ENCODE results near the gene PLCB2.
A peak's percentile ranks its signal among the peaks of the same experiment; 100 is the strongest.

The PLCB2 gene

DNA sequence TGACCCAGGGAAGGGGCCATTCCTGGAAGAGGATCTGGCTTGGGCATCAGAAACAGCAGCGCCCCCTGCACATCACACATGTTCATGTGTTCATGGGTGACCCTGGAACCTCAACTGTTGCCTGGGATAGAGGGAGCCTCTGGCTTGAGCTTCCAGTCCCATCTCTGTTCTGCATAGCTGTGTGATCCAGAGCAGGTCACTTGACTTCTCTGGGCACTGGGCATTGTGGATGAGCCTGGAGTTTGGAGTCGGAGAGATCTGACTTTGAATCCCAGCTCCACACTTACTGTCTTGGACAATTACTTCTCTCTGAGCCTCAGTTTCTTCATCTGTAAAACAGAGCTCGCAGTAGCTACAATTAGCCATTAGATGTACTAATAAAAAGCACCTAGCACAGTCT, 53.3 kb downstream of the PLCB2 start:
- H3K27ac ChIP-seq (ENCODE audit: low read depth, low read length), result no peak overlapping the region
- H3K27me3 ChIP-seq (ENCODE audit: insufficient read depth, low read length, poor library complexity), result peaks cover 12% of the 10 kb centered on the region
- H3K36me3 ChIP-seq (ENCODE audit: control insufficient read depth, insufficient read depth, low read length), result no peaks in the 10 kb centered on the region
- H3K4me2 ChIP-seq (ENCODE audit: low read length), result no peak overlapping the region
- no peak overlapping the region for H3K23ac ChIP-seq (ENCODE audit: low read length)
- no peaks in the 10 kb centered on the region for H3K79me2 ChIP-seq (ENCODE audit: control insufficient read depth, insufficient read depth, low read length)
- WGBS (ENCODE audit: extremely low coverage, insufficient coverage, low lambda C conversion rate), result no CpG with 5 or more reads among the region's 3 CpGs
- peaks cover 11% of the 10 kb centered on the region for H3K4me1 ChIP-seq (ENCODE audit: control insufficient read depth, low read depth, low read length)
- no peak overlapping the region for H3K56ac ChIP-seq (ENCODE audit: low read length)
- no peak overlapping the region for H3K4me3 ChIP-seq (ENCODE audit: low read length)
- H3K4ac ChIP-seq (ENCODE audit: low read depth, low read length), result no peak overlapping the region
- H2BK120ac ChIP-seq (ENCODE audit: low read depth, low read length), result no peak overlapping the region
- no peak overlapping the region for H4K8ac ChIP-seq (ENCODE audit: low read depth, low read length)
- no peak overlapping the region for H2BK15ac ChIP-seq (replicated peaks; ENCODE audit: low read depth)
- H3K18ac ChIP-seq (ENCODE audit: low read length), result no peak overlapping the region
- H4K5ac ChIP-seq (ENCODE audit: low read length), result no peak overlapping the region
- H2AK5ac ChIP-seq (ENCODE audit: low read length), result no peak overlapping the region
- H2BK5ac ChIP-seq (ENCODE audit: low read length), result no peak overlapping the region
- no peak for DNase-seq
- no peaks in the 10 kb centered on the region for H3K79me1 ChIP-seq (ENCODE audit: low read length)
- H3K9ac ChIP-seq (ENCODE audit: low read length), result no peak overlapping the region

GRCh38 chr15:40253167-40253790, 54.5 kb downstream of the PLCB2 start:
- Histone ChIP-seq H3K4ac (ENCODE audit: low read depth, low read length) (no peak overlapping the region), H3K4me2 (ENCODE audit: low read length) (peak overlapping the region; percentile 87), H3K56ac (ENCODE audit: low read length) (peak overlapping the region; percentile 81), H3K4me1 (ENCODE audit: control insufficient read depth, low read depth, low read length) (peaks cover 5% of the 10 kb centered on the region), H3K23ac (ENCODE audit: low read length) (no peak overlapping the region), H3K9ac (ENCODE audit: low read length) (peak overlapping the region; percentile 69), H3K36me3 (ENCODE audit: control insufficient read depth, insufficient read depth, low read length) (no peaks in the 10 kb centered on the region), H3K27ac (ENCODE audit: low read depth, low read length) (no peak overlapping the region), H4K5ac (ENCODE audit: low read length) (no peak overlapping the region), H3K79me2 (ENCODE audit: control insufficient read depth, insufficient read depth, low read length) (no peaks in the 10 kb centered on the region), H3K79me1 (ENCODE audit: low read length) (no peaks in the 10 kb centered on the region), H2BK15ac (replicated peaks; ENCODE audit: low read depth) (no peak overlapping the region), H3K27me3 (ENCODE audit: insufficient read depth, low read length, poor library complexity) (peaks cover 12% of the 10 kb centered on the region), H2BK120ac (ENCODE audit: low read depth, low read length) (no peak overlapping the region), H2BK5ac (ENCODE audit: low read length) (no peak overlapping the region), H2AK5ac (ENCODE audit: low read length) (no peak overlapping the region), H3K4me3 (ENCODE audit: low read length) (peak overlapping the region; percentile 37), H3K18ac (ENCODE audit: low read length) (no peak overlapping the region), H4K8ac (ENCODE audit: low read depth, low read length) (no peak overlapping the region)
- WGBS (ENCODE audit: extremely low coverage, insufficient coverage, low lambda C conversion rate), result no CpG with 5 or more reads among the region's 28 CpGs
- no peak for DNase-seq

DNA sequence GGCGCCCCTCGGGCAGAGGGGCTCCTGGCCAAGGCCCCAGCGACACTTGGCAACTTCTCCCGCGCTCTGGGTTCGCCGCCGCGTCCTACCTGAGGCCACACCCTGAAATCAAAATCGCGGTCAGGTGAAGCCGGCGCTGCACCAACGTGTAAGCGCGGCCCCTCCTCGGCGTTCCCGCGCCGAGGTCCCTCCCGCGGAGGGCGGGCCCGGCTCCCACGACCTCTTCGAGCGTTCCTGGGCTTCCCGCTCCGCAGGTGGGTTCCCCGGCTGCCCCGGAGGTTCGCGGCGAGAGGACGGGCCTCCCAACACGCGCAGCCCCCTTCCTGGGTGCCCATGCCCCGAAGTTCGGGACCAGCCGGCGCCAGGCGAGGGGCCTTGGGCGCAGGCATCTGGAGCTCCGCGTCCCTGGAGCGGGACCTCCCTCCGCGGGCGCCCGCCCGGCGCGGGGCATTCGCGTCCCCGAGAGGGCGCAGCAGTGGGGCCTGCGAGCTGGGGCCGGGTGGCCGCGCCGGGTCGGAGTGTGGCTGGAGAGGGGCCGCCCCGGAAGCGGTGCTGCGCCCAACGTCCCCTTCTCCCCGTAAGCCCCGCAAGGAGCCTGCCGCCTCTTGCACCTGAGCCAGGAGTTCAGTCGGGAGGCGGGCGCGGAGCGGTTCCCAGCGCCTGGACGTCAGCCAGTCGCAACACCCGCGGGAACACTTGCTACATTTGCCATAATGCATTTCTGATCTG, 55.1 kb downstream of the PLCB2 start:
- Histone ChIP-seq H3K18ac (ENCODE audit: low read length) (peak overlapping the region; percentile 18), H3K36me3 (ENCODE audit: control insufficient read depth, insufficient read depth, low read length) (no peaks in the 10 kb centered on the region), H2BK5ac (ENCODE audit: low read length) (no peak overlapping the region), H3K27me3 (ENCODE audit: insufficient read depth, low read length, poor library complexity) (peaks cover 12% of the 10 kb centered on the region), H4K8ac (ENCODE audit: low read depth, low read length) (no peak overlapping the region), H2BK15ac (replicated peaks; ENCODE audit: low read depth) (no peak overlapping the region), H3K23ac (ENCODE audit: low read length) (no peak overlapping the region), H3K79me1 (ENCODE audit: low read length) (no peaks in the 10 kb centered on the region), H3K9ac (ENCODE audit: low read length) (peak overlapping the region; percentile 69), H3K56ac (ENCODE audit: low read length) (peak overlapping the region; percentile 81), H3K4me3 (ENCODE audit: low read length) (peak overlapping the region; percentile 37), H4K5ac (ENCODE audit: low read length) (no peak overlapping the region), H3K79me2 (ENCODE audit: control insufficient read depth, insufficient read depth, low read length) (no peaks in the 10 kb centered on the region), H3K4me2 (ENCODE audit: low read length) (peak overlapping the region; percentile 87), H2AK5ac (ENCODE audit: low read length) (no peak overlapping the region), H3K4ac (ENCODE audit: low read depth, low read length) (no peak overlapping the region), H2BK120ac (ENCODE audit: low read depth, low read length) (no peak overlapping the region), H3K27ac (ENCODE audit: low read depth, low read length) (no peak overlapping the region), H3K4me1 (ENCODE audit: control insufficient read depth, low read depth, low read length) (peaks cover under 1% of the 10 kb centered on the region)
- no CpG with 5 or more reads among the region's 82 CpGs for WGBS (ENCODE audit: extremely low coverage, insufficient coverage, low lambda C conversion rate)
- DNase-seq, result no peak

DNA sequence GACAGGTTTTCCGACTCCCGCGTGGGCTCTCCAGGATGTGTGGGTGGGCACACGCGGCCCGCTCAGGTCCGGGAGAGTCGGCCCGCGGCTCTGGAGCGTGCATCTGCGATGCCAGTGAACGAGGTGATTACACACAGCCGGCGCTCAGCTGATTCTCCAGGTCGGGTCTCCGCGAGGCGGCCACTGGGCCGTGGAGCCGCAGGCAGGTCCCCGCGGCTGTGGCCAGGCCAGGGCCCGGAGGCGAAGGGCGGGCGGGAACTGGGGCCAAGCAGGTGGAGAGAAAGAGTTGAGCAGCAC, 55.6 kb downstream of the PLCB2 start:
- WGBS (ENCODE audit: extremely low coverage, insufficient coverage, low lambda C conversion rate), result no CpG with 5 or more reads among the region's 27 CpGs
- Histone ChIP-seq H3K79me1 (ENCODE audit: low read length) (no peaks in the 10 kb centered on the region), H3K9ac (ENCODE audit: low read length) (peak overlapping the region; percentile 69), H3K4ac (ENCODE audit: low read depth, low read length) (no peak overlapping the region), H3K27ac (ENCODE audit: low read depth, low read length) (no peak overlapping the region), H4K8ac (ENCODE audit: low read depth, low read length) (no peak overlapping the region), H2AK5ac (ENCODE audit: low read length) (no peak overlapping the region), H2BK5ac (ENCODE audit: low read length) (no peak overlapping the region), H3K79me2 (ENCODE audit: control insufficient read depth, insufficient read depth, low read length) (no peaks in the 10 kb centered on the region), H3K4me3 (ENCODE audit: low read length) (no peak overlapping the region), H3K56ac (ENCODE audit: low read length) (no peak overlapping the region), H2BK120ac (ENCODE audit: low read depth, low read length) (no peak overlapping the region), H3K23ac (ENCODE audit: low read length) (no peak overlapping the region), H4K5ac (ENCODE audit: low read length) (no peak overlapping the region), H3K18ac (ENCODE audit: low read length) (no peak overlapping the region), H3K36me3 (ENCODE audit: control insufficient read depth, insufficient read depth, low read length) (no peaks in the 10 kb centered on the region), H2BK15ac (replicated peaks; ENCODE audit: low read depth) (no peak overlapping the region), H3K4me2 (ENCODE audit: low read length) (peak overlapping the region; percentile 87), H3K4me1 (ENCODE audit: control insufficient read depth, low read depth, low read length) (no peaks in the 10 kb centered on the region), H3K27me3 (ENCODE audit: insufficient read depth, low read length, poor library complexity) (peaks cover 12% of the 10 kb centered on the region)
- no peak for DNase-seq

DNA sequence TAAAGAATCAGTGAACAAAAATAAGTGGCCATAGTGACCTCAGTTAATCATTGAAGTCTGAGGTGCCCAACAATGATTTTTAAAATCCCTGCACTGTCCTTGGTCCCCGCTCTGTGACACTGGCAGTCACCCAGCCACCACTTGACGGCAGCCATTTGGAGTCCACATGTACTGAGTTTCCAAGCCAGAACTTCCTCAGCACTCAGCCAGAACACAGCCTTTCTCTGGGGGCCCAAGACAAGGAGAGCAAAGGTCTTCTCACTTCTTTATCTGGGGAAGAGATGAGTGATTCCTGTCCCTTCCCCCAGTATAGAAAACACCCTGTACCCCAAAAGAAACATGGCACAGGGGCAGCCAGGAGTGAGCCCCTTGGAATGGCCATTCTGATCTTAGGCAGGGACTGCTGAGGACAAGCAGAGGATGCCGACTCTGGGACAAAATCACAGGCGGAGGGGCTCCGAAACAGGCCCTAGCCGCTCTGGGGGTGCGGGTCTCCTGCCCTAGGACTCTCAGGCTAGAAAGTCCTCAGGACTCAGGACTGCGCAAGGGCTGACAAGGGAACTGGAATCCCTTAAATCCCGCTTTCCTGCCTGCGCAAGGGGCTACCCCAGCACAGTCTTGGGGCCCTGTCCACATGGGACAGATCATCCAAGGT, 56.1 kb downstream of the PLCB2 start:
- no peak overlapping the region for H3K23ac ChIP-seq (ENCODE audit: low read length)
- no peak for DNase-seq
- H4K5ac ChIP-seq (ENCODE audit: low read length), result no peak overlapping the region
- no peaks in the 10 kb centered on the region for H3K79me1 ChIP-seq (ENCODE audit: low read length)
- H3K9ac ChIP-seq (ENCODE audit: low read length), result no peak overlapping the region
- no peak overlapping the region for H3K27ac ChIP-seq (ENCODE audit: low read depth, low read length)
- peaks cover 12% of the 10 kb centered on the region for H3K27me3 ChIP-seq (ENCODE audit: insufficient read depth, low read length, poor library complexity)
- H4K8ac ChIP-seq (ENCODE audit: low read depth, low read length), result no peak overlapping the region
- no peaks in the 10 kb centered on the region for H3K4me1 ChIP-seq (ENCODE audit: control insufficient read depth, low read depth, low read length)
- no peak overlapping the region for H2AK5ac ChIP-seq (ENCODE audit: low read length)
- H3K79me2 ChIP-seq (ENCODE audit: control insufficient read depth, insufficient read depth, low read length), result no peaks in the 10 kb centered on the region
- H2BK15ac ChIP-seq (replicated peaks; ENCODE audit: low read depth), result no peak overlapping the region
- no peaks in the 10 kb centered on the region for H3K36me3 ChIP-seq (ENCODE audit: control insufficient read depth, insufficient read depth, low read length)
- H2BK120ac ChIP-seq (ENCODE audit: low read depth, low read length), result no peak overlapping the region
- no peak overlapping the region for H3K4me2 ChIP-seq (ENCODE audit: low read length)
- WGBS (ENCODE audit: extremely low coverage, insufficient coverage, low lambda C conversion rate), result no CpG with 5 or more reads among the region's 10 CpGs
- H3K18ac ChIP-seq (ENCODE audit: low read length), result no peak overlapping the region
- no peak overlapping the region for H3K56ac ChIP-seq (ENCODE audit: low read length)
- no peak overlapping the region for H2BK5ac ChIP-seq (ENCODE audit: low read length)
- H3K4me3 ChIP-seq (ENCODE audit: low read length), result no peak overlapping the region
- H3K4ac ChIP-seq (ENCODE audit: low read depth, low read length), result no peak overlapping the region
